PC-3 (cell line): ENCODE results near the gene MUC20.

Experiments
- EZH2 ChIP-seq: fragments of 300-600 bp; sonication (generic); IDR thresholded peaks from one replicate; pipeline ENCODE4 v1.6.1; 2017; ENCODE audit warnings: antibody characterized with exemption, mild to moderate bottlenecking, low read length; ENCODE audit not compliant: unreplicated experiment
- TF ChIP-seq, protein P1 (sequence below): fragments of 300-600 bp; sonication (generic); conservative IDR thresholded peaks from 2 replicates; pipeline ENCODE4 v1.5.1; 2017; ENCODE audit warnings: antibody characterized with exemption, low read depth, mild to moderate bottlenecking, low read length

DNA sequence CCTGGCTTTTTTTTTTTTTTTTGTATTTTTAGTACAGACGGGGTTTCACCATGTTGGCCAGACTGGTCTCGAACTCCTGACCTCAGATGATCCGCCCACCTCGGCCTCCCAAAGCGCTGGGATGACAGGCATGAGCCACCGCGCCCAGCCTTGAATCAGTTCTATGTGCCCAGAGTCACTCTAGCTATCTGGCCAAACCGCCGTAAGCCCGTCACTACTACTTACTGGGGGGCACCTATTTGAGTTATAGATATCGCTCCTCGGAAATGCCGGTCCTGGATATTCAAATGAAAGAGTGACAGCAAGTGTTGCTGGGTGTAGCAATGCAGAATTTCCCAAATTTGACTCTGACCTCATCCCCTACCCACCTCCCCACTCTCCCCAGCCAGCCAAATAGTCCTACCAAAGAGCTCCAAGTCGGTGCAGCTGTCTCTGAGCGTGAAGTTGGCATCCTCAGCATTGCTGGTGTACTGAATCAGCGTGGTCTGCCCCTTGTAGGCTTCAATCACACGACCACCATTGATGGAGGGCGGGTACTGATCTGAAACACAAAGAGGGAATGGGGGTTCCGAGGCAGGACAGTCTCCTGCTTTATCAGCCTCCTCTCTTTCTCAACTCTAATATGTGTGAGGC lies 38.1 kb downstream of the MUC20 start:
- TF ChIP-seq, protein P1, sequence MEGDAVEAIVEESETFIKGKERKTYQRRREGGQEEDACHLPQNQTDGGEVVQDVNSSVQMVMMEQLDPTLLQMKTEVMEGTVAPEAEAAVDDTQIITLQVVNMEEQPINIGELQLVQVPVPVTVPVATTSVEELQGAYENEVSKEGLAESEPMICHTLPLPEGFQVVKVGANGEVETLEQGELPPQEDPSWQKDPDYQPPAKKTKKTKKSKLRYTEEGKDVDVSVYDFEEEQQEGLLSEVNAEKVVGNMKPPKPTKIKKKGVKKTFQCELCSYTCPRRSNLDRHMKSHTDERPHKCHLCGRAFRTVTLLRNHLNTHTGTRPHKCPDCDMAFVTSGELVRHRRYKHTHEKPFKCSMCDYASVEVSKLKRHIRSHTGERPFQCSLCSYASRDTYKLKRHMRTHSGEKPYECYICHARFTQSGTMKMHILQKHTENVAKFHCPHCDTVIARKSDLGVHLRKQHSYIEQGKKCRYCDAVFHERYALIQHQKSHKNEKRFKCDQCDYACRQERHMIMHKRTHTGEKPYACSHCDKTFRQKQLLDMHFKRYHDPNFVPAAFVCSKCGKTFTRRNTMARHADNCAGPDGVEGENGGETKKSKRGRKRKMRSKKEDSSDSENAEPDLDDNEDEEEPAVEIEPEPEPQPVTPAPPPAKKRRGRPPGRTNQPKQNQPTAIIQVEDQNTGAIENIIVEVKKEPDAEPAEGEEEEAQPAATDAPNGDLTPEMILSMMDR = no peak
- no peak for TF ChIP-seq EZH2
